Activated CD8-positive, alpha-beta T cell treated with anti-CD3 and anti-CD28 coated beads for 36 hours (primary cell): Measurements from ENCODE around the gene SLC12A3. TPM values are rescaled to one million over a fixed set of nuclear protein-coding genes. Genes with fewer than 3 reads are reported as not detected.

Experiments used
- ATAC-seq: fragments of 200-7000 bp; cut with Tn5 transposase; one replicate; pipeline ENCODE4 v1.10.0; 2021; ENCODE audit warnings: mild to moderate bottlenecking, moderate library complexity
- CTCF ChIA-PET: fragments of 350-600 bp; sonication (Branson Sonifier 250); formaldehyde crosslinking; loops from one replicate; lab custom pipeline; 2021; ENCODE audit warnings: antibody characterized with exemption; lab: Charles Lee
- POLR2A ChIA-PET: fragments of 350-600 bp; sonication (Branson Sonifier 250); formaldehyde crosslinking; loops from one replicate; lab custom pipeline; 2021; ENCODE audit warnings: antibody characterized with exemption; lab: Charles Lee
- DNase-seq: peaks from one replicate; pipeline ENCODE4 v3.0.0-alpha.2; 2020
- H3K27ac Mint-ChIP-seq: one replicate; pipeline ENCODE4 v1.8.0; 2021; ENCODE audit warnings: mild to moderate bottlenecking, mixed read lengths
- H3K27me3 Mint-ChIP-seq: one replicate; pipeline ENCODE4 v1.8.0; 2021; ENCODE audit warnings: mixed read lengths
- H3K36me3 Mint-ChIP-seq: one replicate; pipeline ENCODE4 v1.8.0; 2021; ENCODE audit warnings: low read depth, mixed read lengths
- H3K4me1 Mint-ChIP-seq: one replicate; pipeline ENCODE4 v1.8.0; 2021; ENCODE audit warnings: low read depth, mixed read lengths
- H3K4me3 Mint-ChIP-seq: one replicate; pipeline ENCODE4 v1.8.0; 2021; ENCODE audit warnings: mild to moderate bottlenecking, moderate library complexity, mixed read lengths
- H3K9me3 Mint-ChIP-seq: one replicate; pipeline ENCODE4 v1.8.0; 2021; ENCODE audit warnings: mixed read lengths
- intact Hi-C: fragments of 100-400 bp; cut with micrococcal nuclease; formaldehyde crosslinking; loops from one replicate; pipeline ENCODE4 v1.10.0; 2022
- total RNA-seq, 2 experiments: library from RNA; stranded (reverse); gene quantifications; one replicate each; pipeline ENCODE4 v1.2.3, GENCODE V29; 2021
- TF ChIP-seq, protein P1 (sequence below): fragments of 200-600 bp; IDR thresholded peaks from one replicate; pipeline ENCODE4 v1.8.0; 2022; ENCODE audit warnings: antibody characterized with exemption, mild to moderate bottlenecking

The SLC12A3 gene
- total RNA-seq, 2 experiments from 2014 or later, result not detected

DNA sequence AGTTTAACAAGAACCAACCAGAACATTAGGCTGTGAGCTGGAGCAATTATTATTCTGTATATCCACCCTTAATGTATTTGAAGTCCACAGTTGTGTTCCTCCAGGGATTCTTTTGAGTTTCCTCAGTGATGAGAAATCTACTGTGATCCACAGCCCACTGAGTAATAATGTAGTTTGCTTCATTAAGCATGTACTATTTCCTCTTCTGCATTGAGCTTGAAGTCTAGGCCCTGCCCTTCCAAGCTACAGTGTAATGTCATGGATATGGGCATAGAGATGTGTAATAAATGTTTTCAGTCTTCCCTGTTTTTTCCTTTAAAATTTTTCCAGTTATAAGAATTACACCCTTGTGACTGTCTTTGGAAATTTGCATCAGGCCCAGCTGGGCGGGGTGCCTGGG is 36.4 kb upstream of the SLC12A3 start:
- intact Hi-C loops, result no loop called here
- peaks cover 6% of the 10 kb centered on the region for H3K4me1 Mint-ChIP-seq
- CTCF ChIA-PET, result interaction anchor here (0.9 to 1.9 kb wide), 3 partner anchors 13 to 127 kb away, joined by 3 to 4 read pairs (median 4); no protein-coding TSS in a partner anchor
- H3K36me3 Mint-ChIP-seq, result peaks cover 57% of the 10 kb centered on the region
- ATAC-seq (no peak), DNase-seq (no peak)
- no peak overlapping the region for H3K27ac Mint-ChIP-seq
- H3K27me3 Mint-ChIP-seq, result no peaks in the 10 kb centered on the region
- H3K4me3 Mint-ChIP-seq, result no peak overlapping the region
- TF ChIP-seq, protein P1, sequence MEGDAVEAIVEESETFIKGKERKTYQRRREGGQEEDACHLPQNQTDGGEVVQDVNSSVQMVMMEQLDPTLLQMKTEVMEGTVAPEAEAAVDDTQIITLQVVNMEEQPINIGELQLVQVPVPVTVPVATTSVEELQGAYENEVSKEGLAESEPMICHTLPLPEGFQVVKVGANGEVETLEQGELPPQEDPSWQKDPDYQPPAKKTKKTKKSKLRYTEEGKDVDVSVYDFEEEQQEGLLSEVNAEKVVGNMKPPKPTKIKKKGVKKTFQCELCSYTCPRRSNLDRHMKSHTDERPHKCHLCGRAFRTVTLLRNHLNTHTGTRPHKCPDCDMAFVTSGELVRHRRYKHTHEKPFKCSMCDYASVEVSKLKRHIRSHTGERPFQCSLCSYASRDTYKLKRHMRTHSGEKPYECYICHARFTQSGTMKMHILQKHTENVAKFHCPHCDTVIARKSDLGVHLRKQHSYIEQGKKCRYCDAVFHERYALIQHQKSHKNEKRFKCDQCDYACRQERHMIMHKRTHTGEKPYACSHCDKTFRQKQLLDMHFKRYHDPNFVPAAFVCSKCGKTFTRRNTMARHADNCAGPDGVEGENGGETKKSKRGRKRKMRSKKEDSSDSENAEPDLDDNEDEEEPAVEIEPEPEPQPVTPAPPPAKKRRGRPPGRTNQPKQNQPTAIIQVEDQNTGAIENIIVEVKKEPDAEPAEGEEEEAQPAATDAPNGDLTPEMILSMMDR, result no peak
- H3K9me3 Mint-ChIP-seq, result no peaks in the 10 kb centered on the region
- POLR2A ChIA-PET, result interaction anchor here (1.2 kb wide), 1 partner anchor 27 kb away, joined by 4 read pairs; no protein-coding TSS in a partner anchor

DNA sequence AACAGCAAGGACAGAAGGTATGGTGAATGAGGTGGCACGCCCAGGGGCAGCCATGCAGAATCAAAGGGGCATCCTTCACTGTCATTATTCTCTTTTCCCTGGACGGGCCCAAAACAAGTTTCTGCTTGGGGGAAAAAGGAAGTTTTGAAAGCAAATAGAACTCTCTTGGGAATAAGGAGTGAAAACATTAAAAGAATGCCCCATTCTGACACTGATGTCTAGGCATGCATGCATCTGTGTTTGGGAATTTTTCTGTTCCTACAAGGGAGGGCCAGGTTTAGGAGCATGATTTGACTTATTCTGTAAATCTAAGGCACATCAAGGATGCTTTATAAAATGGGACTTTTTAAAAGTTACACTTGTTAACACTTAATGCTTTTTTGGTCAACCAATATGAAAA is 34.3 kb upstream of the SLC12A3 start:
- Mint-ChIP-seq H3K36me3 (peaks cover 60% of the 10 kb centered on the region), H3K4me1 (peaks cover 6% of the 10 kb centered on the region), H3K9me3 (no peaks in the 10 kb centered on the region), H3K27me3 (no peaks in the 10 kb centered on the region), H3K27ac (no peak overlapping the region), H3K4me3 (no peak overlapping the region)
- DNase-seq (no peak), ATAC-seq (no peak)
- intact Hi-C loops, result no loop called here
- POLR2A ChIA-PET, result no interaction called here
- CTCF ChIA-PET, result interaction anchor here (1.1 kb wide), 2 partner anchors 9 to 253 kb away, joined by 3 read pairs; no protein-coding TSS in a partner anchor
- TF ChIP-seq, protein P1, result no peak

DNA sequence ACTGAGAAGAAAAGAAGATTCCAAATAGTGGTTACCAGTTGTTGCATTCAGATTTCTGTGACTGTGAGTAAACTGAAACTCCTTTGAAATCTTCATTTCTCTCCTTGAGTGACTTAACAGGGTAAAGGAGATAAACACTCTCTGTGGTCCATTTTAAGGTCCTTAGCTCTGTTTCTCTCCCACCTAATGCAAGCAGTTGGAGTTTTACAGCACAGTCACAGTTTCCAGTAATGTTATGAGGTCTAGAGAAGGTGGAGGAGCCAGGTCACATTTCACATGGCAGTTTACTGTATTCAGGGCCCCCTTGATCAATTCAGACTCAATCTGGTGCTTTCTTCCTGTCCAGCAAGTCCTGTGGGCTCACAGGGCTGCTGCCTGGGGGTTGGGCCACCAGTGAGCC is 32.2 kb upstream of the SLC12A3 start:
- Mint-ChIP-seq H3K27me3 (no peaks in the 10 kb centered on the region), H3K27ac (peak overlapping the region; percentile 44), H3K4me3 (no peak overlapping the region), H3K9me3 (no peaks in the 10 kb centered on the region), H3K36me3 (peaks cover 66% of the 10 kb centered on the region), H3K4me1 (peaks cover 7% of the 10 kb centered on the region)
- intact Hi-C loops, result no loop called here
- DNase-seq (no peak), ATAC-seq (no peak)
- TF ChIP-seq, protein P1, result no peak
- POLR2A ChIA-PET, result interaction anchor here (1.0 kb wide), 1 partner anchor 18 kb away, joined by 3 read pairs; no protein-coding TSS in a partner anchor
- CTCF ChIA-PET, result interaction anchor here (1.2 to 1.4 kb wide), 2 partner anchors 20 to 33 kb away, joined by 3 to 5 read pairs; no protein-coding TSS in a partner anchor

DNA sequence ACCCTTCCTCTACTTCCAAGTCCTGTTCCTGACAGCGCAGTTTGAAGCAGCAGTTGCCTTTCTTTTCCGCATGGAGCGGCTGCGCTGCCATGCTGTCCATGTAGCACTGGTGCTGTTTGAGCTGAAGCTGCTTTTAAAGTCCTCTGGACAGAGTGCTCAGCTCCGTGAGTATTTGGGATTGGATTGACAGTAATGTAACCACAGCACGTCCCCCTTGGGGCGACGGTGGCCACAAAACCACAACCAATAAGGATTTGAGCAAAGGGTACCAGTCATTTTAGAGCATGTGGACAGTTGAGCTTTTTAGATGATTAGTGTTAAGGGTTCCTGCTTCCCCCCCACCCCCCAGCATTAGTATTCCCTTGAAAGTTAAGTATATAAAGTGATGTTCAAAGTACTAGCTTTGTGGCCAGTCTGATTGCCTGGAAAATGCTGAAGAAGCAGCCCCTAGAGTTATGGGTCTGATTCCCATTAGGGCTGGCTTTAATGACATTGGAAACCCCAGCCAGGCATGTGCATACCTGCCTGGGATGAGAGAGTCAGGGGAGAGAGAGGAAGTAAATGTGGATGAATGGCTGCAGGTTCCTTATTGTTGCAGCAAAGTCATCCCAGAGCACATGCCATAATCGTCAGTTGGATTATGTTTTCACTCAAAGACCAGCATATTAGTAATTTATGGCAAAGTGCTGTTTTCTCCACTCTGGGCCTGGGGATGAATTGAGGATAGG is 31.6 kb upstream of the SLC12A3 start:
- TF ChIP-seq, protein P1, result no peak
- peaks cover 12% of the 10 kb centered on the region for H3K4me1 Mint-ChIP-seq
- ChIA-PET POLR2A (interaction anchor here (1.0 kb wide), 1 partner anchor 18 kb away, joined by 3 read pairs; no protein-coding TSS in a partner anchor), CTCF (interaction anchor here (1.2 kb wide), 1 partner anchor 19 kb away, joined by 3 read pairs; no protein-coding TSS in a partner anchor)
- H3K9me3 Mint-ChIP-seq, result no peaks in the 10 kb centered on the region
- H3K27ac Mint-ChIP-seq, result peak overlapping the region; percentile 44
- no peak for ATAC-seq
- no peaks in the 10 kb centered on the region for H3K27me3 Mint-ChIP-seq
- peaks cover 71% of the 10 kb centered on the region for H3K36me3 Mint-ChIP-seq
- DNase-seq, result no peak
- H3K4me3 Mint-ChIP-seq, result no peak overlapping the region
- intact Hi-C loops, result no loop called here

DNA sequence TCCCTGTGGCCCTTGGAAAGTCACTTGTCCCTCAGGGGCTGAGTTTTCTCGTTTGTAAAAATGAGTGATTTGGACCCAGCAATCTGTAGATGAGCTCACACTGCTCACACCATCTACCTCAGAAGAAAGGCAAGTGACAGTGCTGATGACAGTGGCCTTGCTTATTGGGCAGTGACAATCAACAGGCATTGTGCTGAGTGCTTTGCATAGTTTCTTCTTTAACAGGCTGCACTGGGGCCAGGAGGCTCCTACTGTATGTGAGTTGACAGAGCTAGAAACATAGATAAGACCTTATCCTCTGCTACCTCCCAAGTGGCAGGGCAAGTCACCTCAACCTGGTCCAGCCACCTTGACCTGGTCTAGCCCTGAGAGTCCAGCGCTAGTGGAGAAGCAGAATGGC is 29.7 kb upstream of the SLC12A3 start:
- H3K4me3 Mint-ChIP-seq, result no peak overlapping the region
- ChIA-PET CTCF (no interaction called here), POLR2A (no interaction called here)
- no peaks in the 10 kb centered on the region for H3K9me3 Mint-ChIP-seq
- DNase-seq (no peak), ATAC-seq (no peak)
- H3K27ac Mint-ChIP-seq, result no peak overlapping the region
- H3K27me3 Mint-ChIP-seq, result no peaks in the 10 kb centered on the region
- TF ChIP-seq, protein P1, result no peak
- H3K36me3 Mint-ChIP-seq, result peaks cover 73% of the 10 kb centered on the region
- H3K4me1 Mint-ChIP-seq, result peaks cover 13% of the 10 kb centered on the region
- intact Hi-C loops, result no loop called here
